Activated T-cell treated with anti-CD3 and anti-CD28 coated beads, Interleukin-2, amount 50 U/mL, for 72 hours (primary cell): Measurements from ENCODE around the gene SH3BP5. TPM values are rescaled to one million over a fixed set of nuclear protein-coding genes. Genes with fewer than 3 reads are reported as not detected.

Source experiments
- ATAC-seq, 2 donors: fragments of 150-1000 bp; cut with Tn5 transposase; replicated peaks in 1 of 2; 2 replicates each; pipeline ENCODE4 v1.10.0; 2021; ENCODE audit warnings: moderate library complexity in 2 of 2, mild to moderate bottlenecking in 1 of 2
- DNase-seq, 2 donors: peaks; one replicate each; pipeline ENCODE4 v3.0.0; 2021 to 2022; ENCODE audit warnings: mixed read lengths in 1 of 2
- H3K27ac Mint-ChIP-seq: one replicate; pipeline ENCODE4 v1.8.0; 2022; ENCODE audit warnings: mild to moderate bottlenecking, moderate library complexity, mixed read lengths
- H3K27me3 Mint-ChIP-seq: one replicate; pipeline ENCODE4 v1.8.0; 2022; ENCODE audit warnings: low read depth, mixed read lengths
- H3K36me3 Mint-ChIP-seq, 2 donors: one replicate each; pipeline ENCODE4 v1.8.0; 2022; ENCODE audit warnings: mixed read lengths in 2 of 2, mild to moderate bottlenecking in 1 of 2; ENCODE audit not compliant: insufficient read depth in 2 of 2
- H3K4me1 Mint-ChIP-seq: one replicate; pipeline ENCODE4 v1.8.0; 2022; ENCODE audit warnings: low read depth, mixed read lengths
- H3K4me3 Mint-ChIP-seq, 2 donors: one replicate each; pipeline ENCODE4 v1.8.0; 2022; ENCODE audit warnings: mild to moderate bottlenecking in 2 of 2, mixed read lengths in 2 of 2, moderate library complexity in 2 of 2
- H3K9me3 Mint-ChIP-seq, 2 donors: one replicate each; pipeline ENCODE4 v1.8.0; 2022; ENCODE audit warnings: mixed read lengths in 2 of 2
- total RNA-seq, 2 donors: library from RNA; stranded (reverse); gene quantifications; one replicate each; pipeline ENCODE4 v1.2.3, GENCODE V29; 2022

Gene SH3BP5
- total RNA-seq, 2 donors from 2014 or later, result 7.4 to 19.6 TPM

DNA sequence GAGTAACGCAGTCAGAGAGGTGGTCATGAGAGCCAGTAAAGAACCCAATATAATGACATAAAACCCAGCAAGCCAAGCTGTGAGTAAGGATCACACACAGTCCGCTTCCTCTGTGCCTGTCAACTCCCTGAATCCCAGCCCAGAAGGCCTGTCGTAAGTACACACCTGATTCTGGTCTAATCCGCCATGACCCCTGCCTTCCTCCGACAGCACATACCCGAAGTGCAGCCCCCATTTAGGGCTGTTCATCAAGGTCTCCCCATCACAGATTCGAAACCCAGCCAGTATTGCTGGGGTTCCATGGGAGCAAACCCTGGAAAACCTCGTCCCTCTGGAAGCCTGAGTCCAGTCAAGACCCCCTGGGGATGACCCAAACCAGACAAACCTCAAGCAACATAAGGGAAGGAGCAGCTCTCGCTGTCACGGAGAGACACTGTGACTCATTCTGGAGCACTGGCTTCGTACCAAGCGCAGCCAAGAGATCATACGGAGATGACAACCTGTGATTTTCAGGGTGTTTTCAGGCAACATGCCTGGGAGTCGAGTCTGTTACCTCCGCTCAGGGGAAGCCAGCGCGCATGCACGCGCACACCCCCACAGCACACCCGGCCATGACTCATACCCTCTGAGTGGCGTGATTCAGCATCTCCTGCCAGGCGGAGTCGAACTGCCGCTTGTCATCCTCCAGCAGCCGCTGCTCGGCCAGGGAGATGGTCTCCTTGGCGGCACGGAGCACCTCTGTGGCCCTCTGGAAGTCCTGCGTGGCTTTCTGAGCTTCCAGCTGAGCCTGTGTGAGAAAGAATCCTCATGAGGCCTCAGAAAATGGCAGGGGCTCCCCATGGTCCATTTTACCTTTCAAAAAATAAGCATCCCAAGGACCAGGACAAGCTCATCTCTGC, 63.0 kb downstream of the SH3BP5 start:
- H3K27me3 Mint-ChIP-seq, result peaks cover 18% of the 10 kb centered on the region
- peak overlapping the region; percentile 67 to 76 for H3K4me3 Mint-ChIP-seq
- peak overlapping the region; percentile 85 for H3K27ac Mint-ChIP-seq
- DNase-seq, result peak; percentile 90 to 92
- no peaks in the 10 kb centered on the region for H3K9me3 Mint-ChIP-seq
- peaks cover 54% of the 10 kb centered on the region for H3K4me1 Mint-ChIP-seq
- H3K36me3 Mint-ChIP-seq, result no peaks in the 10 kb centered on the region
- peak; percentile 89 to 90 for ATAC-seq

DNA sequence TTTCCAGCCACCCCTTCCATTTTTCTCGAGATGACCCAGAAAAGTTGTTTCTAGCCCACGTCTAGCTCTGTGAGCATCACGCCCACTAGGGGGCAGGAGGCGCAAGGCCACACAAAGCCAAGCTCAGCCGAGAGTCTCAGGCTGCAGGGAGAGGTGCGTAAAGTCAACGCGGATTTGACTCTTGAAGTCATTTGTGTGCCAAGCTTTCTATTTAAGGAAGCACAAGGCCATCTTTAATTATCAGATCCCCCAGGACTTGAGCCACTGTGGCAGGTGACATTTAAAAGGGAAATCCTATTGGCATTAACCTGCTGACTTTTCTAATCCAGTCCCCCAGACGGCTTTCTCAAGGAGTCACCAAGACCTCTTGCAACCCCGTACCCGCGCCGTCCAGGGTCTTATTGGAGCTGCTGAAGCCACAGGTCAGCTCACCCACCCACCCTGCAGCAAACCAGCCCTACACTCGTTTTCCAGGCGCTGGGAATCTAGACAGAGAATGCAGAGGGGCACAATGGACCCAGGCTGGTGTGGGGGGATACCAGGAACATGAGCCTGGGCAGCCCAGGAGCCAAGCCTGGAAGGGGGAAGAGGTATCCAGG, 64.3 kb downstream of the SH3BP5 start:
- ATAC-seq (peak; percentile 51 to 58), DNase-seq (peak; percentile 85 to 87)
- Mint-ChIP-seq H3K36me3 (no peaks in the 10 kb centered on the region), H3K9me3 (no peaks in the 10 kb centered on the region), H3K4me3 (no peak overlapping the region), H3K27ac (no peak overlapping the region), H3K27me3 (peaks cover 11% of the 10 kb centered on the region), H3K4me1 (peaks cover 50% of the 10 kb centered on the region)

DNA sequence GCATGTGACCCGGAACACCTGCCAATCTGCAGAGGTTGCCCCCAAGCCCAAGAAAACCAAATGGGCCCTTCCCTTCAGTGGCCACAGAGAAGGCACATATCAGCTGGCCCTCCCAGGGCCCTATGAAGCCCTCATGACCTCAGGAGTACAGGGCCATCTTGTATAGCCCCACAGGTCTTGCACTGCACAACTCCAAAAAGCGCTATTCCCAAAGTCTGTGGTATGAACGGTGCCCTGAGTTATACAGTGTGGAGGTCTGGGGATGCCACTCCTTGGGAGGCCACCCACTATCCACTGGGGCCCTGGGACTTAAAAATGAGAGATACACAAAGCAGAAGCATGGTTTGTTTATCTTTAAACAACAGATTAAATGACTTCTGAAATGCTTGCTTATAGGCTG, 64.9 kb downstream of the SH3BP5 start:
- H3K27me3 Mint-ChIP-seq, result peaks cover 6% of the 10 kb centered on the region
- no peaks in the 10 kb centered on the region for H3K36me3 Mint-ChIP-seq
- no peak for ATAC-seq
- H3K4me3 Mint-ChIP-seq, result no peak overlapping the region
- peaks cover 45% of the 10 kb centered on the region for H3K4me1 Mint-ChIP-seq
- H3K27ac Mint-ChIP-seq, result no peak overlapping the region
- DNase-seq, result no peak
- H3K9me3 Mint-ChIP-seq, result no peaks in the 10 kb centered on the region

DNA sequence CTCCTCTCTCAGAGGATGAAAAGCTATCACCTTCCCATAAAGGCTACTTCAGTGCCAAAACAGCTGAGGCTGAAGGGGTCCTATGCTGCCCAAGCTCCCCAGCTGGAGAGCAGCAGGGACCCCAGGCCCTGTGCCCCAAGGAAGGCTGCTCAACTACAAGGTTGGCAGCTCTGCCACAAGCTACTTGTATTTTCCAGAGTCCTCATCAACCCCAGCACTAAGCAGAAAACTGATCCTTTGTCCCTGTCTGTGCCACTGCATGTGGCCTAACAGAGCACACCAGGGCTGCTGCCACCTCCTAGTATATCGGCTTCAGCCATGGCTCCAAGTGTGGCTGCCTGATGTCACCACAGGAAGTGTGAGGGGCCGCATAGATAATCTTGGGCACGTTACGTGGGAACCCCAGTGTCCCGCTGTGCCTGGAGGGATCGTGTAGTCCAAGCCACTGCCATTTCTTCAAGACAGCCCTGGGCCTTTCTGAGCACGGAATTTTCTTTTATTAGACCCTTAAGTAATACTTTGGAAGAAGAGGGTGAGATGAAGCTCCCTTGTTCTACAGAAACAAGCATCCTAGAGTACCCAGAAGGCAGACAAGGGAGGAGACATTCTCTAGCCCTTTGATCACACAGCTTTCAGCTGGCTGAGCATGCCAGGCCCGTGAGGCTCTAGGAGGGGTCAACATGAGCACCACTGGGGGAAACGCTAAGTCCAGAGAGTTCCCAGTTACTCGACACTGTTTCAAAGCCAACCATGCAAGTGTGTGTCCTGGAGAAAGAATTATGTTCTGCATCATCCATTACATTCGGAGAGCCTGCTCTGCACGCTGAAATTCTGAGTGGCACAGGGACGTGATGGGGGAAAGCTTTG, 65.6 kb downstream of the SH3BP5 start:
- no peak overlapping the region for H3K27ac Mint-ChIP-seq
- ATAC-seq, result no peak
- no peaks in the 10 kb centered on the region for H3K36me3 Mint-ChIP-seq
- no peak overlapping the region for H3K4me3 Mint-ChIP-seq
- H3K4me1 Mint-ChIP-seq, result peaks cover 37% of the 10 kb centered on the region
- H3K9me3 Mint-ChIP-seq, result no peaks in the 10 kb centered on the region
- no peaks in the 10 kb centered on the region for H3K27me3 Mint-ChIP-seq
- no peak for DNase-seq

DNA sequence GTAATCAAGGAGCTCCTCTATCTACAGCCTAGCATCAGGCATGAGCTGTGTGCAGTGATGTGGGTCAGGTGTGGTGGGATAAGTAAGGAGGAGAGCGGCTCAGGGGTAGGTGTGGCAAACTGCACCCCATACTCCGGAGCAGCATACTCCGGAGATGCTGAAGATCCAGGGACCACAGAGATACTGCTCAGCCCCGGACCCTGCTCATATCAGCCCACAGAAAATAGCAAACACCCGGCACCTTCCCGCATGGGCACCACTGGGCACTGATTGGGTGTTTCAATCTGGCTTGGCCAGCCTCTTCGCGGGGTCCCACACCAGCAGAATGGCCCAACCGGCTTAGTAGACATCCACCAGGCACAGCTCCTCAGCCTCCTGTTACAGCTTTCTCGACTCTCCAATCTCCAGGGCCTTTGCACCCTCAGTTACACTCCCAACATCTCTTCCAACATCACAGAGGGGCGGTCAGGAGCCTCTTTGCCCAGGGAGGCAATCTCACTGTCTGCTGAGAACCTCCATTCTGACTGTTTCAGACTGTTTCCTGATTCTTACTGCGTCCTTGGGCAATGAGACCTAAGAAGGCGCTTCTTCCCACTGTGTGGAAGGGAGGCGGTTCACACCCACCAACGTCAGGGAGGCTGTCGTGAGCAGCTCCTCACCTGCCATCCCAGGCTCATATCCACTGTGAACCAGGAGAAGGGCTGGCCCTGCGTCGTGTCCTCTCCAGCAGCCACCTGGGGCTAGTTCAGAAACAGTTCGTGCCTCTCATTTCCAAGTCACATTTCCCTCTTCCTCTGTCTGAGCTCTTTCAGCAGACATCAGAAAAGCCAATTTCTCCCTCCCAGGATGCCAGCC, 66.5 kb downstream of the SH3BP5 start:
- H3K9me3 Mint-ChIP-seq, result no peaks in the 10 kb centered on the region
- H3K4me3 Mint-ChIP-seq, result no peak overlapping the region
- DNase-seq (no peak), ATAC-seq (no peak)
- H3K27ac Mint-ChIP-seq, result peak overlapping the region; percentile 12
- H3K36me3 Mint-ChIP-seq, result no peaks in the 10 kb centered on the region
- H3K4me1 Mint-ChIP-seq, result peaks cover 32% of the 10 kb centered on the region
- H3K27me3 Mint-ChIP-seq, result no peaks in the 10 kb centered on the region

DNA sequence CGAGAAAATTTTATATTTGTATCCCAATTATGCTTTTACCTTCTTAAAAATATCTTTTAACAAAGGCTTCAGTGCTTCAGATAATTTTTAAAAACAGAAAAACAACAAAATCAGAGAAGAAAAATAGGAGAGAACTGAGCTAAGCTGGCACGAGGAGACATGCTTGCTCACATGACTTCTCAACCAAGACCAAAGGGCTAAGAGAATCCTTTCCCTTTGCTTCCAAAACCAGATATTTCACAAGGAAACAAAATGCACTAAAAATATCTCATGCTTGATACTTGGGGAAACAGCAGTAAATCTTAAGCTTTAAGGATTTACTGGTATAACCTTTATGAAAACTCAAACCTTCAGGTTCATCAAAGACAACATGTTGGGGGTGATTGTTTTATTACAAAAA, 67.9 kb downstream of the SH3BP5 start:
- Mint-ChIP-seq H3K4me3 (no peak overlapping the region), H3K4me1 (peaks cover 20% of the 10 kb centered on the region), H3K36me3 (no peaks in the 10 kb centered on the region), H3K9me3 (no peaks in the 10 kb centered on the region), H3K27me3 (no peaks in the 10 kb centered on the region), H3K27ac (peak overlapping the region; percentile 82)
- ATAC-seq, result no peak
- DNase-seq, result no peak

DNA sequence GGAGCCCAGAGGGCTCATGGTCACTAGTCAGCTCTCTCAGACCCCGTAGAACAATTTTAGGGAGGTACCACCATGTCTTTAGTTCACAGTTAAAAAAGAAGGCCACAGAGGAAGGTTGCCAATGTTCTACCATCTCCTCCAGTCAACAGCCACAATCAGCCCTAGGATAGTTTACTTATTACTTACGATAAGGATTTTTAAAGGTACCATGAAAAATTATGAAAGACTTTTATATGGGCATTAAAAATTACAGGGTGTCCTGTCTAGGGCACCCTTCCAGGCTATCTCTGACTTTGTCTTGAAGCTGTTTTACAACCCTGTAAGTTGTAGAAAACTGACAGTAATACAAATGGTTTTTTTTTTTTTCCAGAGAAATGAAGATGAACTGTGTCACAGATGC, 68.5 kb downstream of the SH3BP5 start:
- Mint-ChIP-seq H3K36me3 (peaks cover 1 to 2% of the 10 kb centered on the region in 2 donors), H3K27ac (peak overlapping the region; percentile 82), H3K9me3 (no peaks in the 10 kb centered on the region), H3K27me3 (no peaks in the 10 kb centered on the region), H3K4me1 (peaks cover 14% of the 10 kb centered on the region), H3K4me3 (no peak overlapping the region)
- ATAC-seq, result no peak
- DNase-seq, result no peak

DNA sequence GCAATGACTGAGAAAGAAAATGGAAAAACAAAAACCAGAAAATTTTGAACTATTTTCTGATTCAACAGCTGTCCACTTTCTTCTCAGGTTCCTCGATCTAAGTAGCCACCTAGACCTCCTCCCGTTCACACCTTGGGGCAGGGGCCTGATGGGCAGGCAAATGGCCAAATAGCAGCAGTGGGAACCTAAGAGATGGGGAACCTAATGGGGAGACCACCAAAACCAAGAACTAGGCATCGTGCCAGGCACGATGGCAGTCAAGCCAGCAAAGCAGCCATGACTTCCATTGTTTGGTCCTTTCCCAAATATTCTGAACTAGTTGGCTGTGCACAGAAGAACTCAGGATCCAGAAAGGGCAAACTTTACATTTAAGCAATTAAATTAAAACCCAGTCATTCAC, 69.3 kb downstream of the SH3BP5 start:
- no peaks in the 10 kb centered on the region for H3K9me3 Mint-ChIP-seq
- peaks cover 3% of the 10 kb centered on the region in 2 donors for H3K36me3 Mint-ChIP-seq
- DNase-seq (no peak), ATAC-seq (no peak)
- H3K27me3 Mint-ChIP-seq, result no peaks in the 10 kb centered on the region
- no peak overlapping the region for H3K4me3 Mint-ChIP-seq
- H3K4me1 Mint-ChIP-seq, result peaks cover 11% of the 10 kb centered on the region
- no peak overlapping the region for H3K27ac Mint-ChIP-seq

DNA sequence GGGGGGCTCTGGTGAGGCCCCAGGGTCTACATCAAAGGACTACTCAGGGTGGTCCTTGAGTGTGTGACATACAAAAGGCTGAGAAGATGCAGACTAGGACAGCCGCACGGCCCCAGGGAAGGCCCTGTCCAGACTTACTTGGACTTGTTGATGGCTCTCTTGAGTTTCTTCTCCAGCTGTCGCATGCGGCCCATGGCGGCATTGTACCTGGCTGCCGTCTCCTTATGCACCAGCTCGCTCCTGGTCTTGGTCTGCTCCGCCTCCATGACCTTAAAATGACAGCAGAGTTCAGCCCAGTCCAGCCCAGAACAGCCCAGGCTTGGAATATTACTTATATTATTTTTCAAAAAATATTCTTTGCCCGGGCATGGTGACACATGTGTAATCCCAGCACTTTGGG, 70.4 kb downstream of the SH3BP5 start:
- Mint-ChIP-seq H3K4me1 (peaks cover 11% of the 10 kb centered on the region), H3K36me3 (peaks cover 3% of the 10 kb centered on the region in 2 donors), H3K27ac (peak overlapping the region; percentile 81), H3K27me3 (no peaks in the 10 kb centered on the region), H3K9me3 (no peaks in the 10 kb centered on the region), H3K4me3 (no peak overlapping the region)
- DNase-seq (no peak), ATAC-seq (no peak)

DNA sequence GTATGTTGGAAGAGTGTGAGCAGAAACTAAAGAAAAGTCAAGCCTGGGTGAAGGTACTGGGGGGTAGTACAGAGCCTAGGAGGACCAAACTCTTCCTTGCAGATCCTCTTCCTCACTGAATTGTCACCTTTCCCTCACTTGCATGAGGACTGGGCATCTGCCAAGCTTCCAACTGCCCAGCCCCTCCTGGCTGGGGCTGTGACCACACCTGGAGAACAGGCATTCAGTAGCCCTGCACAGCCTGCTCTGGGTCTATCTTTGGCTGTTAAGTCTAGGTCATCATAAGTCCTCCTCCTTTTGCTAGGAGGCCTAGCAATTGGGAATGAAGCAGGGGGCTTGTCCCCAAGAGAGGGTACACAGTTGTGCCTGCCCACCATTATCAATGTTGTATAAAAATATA, 71.1 kb downstream of the SH3BP5 start:
- H3K36me3 Mint-ChIP-seq, result peaks cover 3% of the 10 kb centered on the region in 2 donors
- ATAC-seq, result no peak

DNA sequence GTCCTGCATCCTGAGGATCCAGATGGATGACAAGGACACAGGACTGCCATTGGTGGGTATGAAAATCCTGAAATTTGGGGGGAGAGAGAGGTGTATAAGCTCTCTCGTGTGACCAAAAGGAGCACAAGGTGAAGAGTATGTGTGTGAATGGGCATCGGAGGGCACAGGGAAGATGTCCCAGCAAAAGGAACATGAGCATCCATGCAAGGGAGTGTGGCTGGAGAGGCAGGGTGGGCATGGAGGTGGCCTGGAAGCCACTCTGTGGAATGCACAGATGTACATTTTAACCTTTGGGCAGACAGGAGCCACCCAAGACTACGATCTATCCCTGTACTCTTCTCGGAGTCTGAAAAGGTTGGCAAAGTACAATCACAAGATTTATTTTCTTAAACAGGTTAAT, 71.9 kb downstream of the SH3BP5 start:
- Mint-ChIP-seq H3K9me3 (no peaks in the 10 kb centered on the region), H3K27ac (peak overlapping the region; percentile 3), H3K27me3 (no peaks in the 10 kb centered on the region), H3K36me3 (peaks cover 6 to 7% of the 10 kb centered on the region in 2 donors), H3K4me3 (no peak overlapping the region), H3K4me1 (no peaks in the 10 kb centered on the region)
- ATAC-seq, result no peak
- no peak for DNase-seq

More for the DNA sequence above, 71.1 kb downstream of the SH3BP5 start:
- H3K27ac Mint-ChIP-seq, result peak overlapping the region; percentile 81
- H3K4me1 Mint-ChIP-seq, result peaks cover 6% of the 10 kb centered on the region
- H3K4me3 Mint-ChIP-seq, result no peak overlapping the region
- no peaks in the 10 kb centered on the region for H3K27me3 Mint-ChIP-seq
- DNase-seq, result no peak
- H3K9me3 Mint-ChIP-seq, result no peaks in the 10 kb centered on the region

DNA sequence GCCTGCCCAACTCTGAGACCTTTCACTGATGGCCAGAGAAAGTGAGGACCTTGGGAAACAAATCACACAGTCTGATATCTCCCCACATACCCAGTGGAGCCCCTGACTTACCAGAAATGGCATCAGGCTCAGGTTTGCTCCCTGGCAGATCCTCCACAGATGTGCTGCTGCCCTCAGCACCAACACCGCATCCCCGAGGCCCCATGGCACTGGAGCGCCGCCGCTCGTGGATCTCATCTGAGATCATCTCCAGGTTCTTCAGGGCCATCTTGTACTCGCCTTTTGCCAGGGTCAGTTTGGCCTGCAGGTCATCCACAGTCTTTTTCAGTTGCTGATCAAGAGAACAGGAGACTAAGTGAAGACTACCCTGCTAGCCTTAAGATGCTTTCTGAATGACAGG, 73.7 kb downstream of the SH3BP5 start:
- H3K9me3 Mint-ChIP-seq, result no peaks in the 10 kb centered on the region
- H3K36me3 Mint-ChIP-seq, result peaks cover 6 to 7% of the 10 kb centered on the region in 2 donors
- H3K27ac Mint-ChIP-seq, result peak overlapping the region; percentile 48
- no peaks in the 10 kb centered on the region for H3K4me1 Mint-ChIP-seq
- no peaks in the 10 kb centered on the region for H3K27me3 Mint-ChIP-seq
- H3K4me3 Mint-ChIP-seq, result no peak overlapping the region
- DNase-seq (no peak), ATAC-seq (no peak)
